Calu3 (cell line): ENCODE results near the gene MAML3. TPM values are rescaled to one million over a fixed set of nuclear protein-coding genes. Genes with fewer than 3 reads are reported as not detected.

Experiments used
- BruUV-seq: library from RNA; stranded (reverse); fragments of 400-500 nt; replicated peaks from 2 replicates; lab custom pipeline; 2021; lab: Mats Ljungman, UMichigan
- CTCF ChIA-PET: fragments of 300-600 bp; sonication (Branson Sonifier 250); formaldehyde crosslinking; loops from one replicate; lab custom pipeline; 2022; ENCODE audit warnings: antibody characterized with exemption; lab: Charles Lee
- DNase-seq: peaks from one replicate; pipeline ENCODE4 v3.0.0; 2022
- H3K27ac Mint-ChIP-seq: one replicate; pipeline ENCODE4 v1.8.0; 2022; ENCODE audit warnings: mixed read lengths; ENCODE audit not compliant: unreplicated experiment
- H3K27me3 Mint-ChIP-seq: one replicate; pipeline ENCODE4 v1.8.0; 2022; ENCODE audit warnings: mixed read lengths; ENCODE audit not compliant: unreplicated experiment
- H3K36me3 Mint-ChIP-seq: one replicate; pipeline ENCODE4 v1.8.0; 2022; ENCODE audit warnings: mild to moderate bottlenecking, moderate library complexity, mixed read lengths; ENCODE audit not compliant: insufficient read depth, unreplicated experiment
- H3K4me1 Mint-ChIP-seq: one replicate; pipeline ENCODE4 v1.8.0; 2022; ENCODE audit warnings: mild to moderate bottlenecking, low read depth, mixed read lengths; ENCODE audit not compliant: unreplicated experiment
- H3K4me3 Mint-ChIP-seq: one replicate; pipeline ENCODE4 v1.8.0; 2022; ENCODE audit warnings: mild to moderate bottlenecking, low read depth, moderate library complexity, mixed read lengths; ENCODE audit not compliant: unreplicated experiment
- H3K9me3 Mint-ChIP-seq: one replicate; pipeline ENCODE4 v1.8.0; 2022; ENCODE audit warnings: low read depth, mixed read lengths; ENCODE audit not compliant: unreplicated experiment
- CTCF ChIP-seq: fragments of 200-600 bp; IDR thresholded peaks from one replicate; pipeline ENCODE4 v1.8.0; 2022; ENCODE audit warnings: antibody characterized with exemption; ENCODE audit not compliant: unreplicated experiment
- intact Hi-C: fragments of 100-400 bp; cut with micrococcal nuclease; formaldehyde crosslinking; loops from one replicate; pipeline ENCODE4 v1.10.0; 2022; ENCODE audit not compliant: unreplicated experiment
- total RNA-seq: library from RNA; stranded (reverse); gene quantifications from 2 replicates; pipeline ENCODE4 v1.2.3, GENCODE V29; 2022

MAML3 gene
- total RNA-seq, 1 experiment from 2014 or later: 4.0 TPM

- DNase-seq: no peak
- Mint-ChIP-seq H3K27me3 (no peaks in the 10 kb centered on the region), H3K4me3 (no peak overlapping the region), H3K36me3 (no peaks in the 10 kb centered on the region), H3K4me1 (no peaks in the 10 kb centered on the region), H3K9me3 (no peaks in the 10 kb centered on the region), H3K27ac (no peak overlapping the region)
- intact Hi-C loops: no loop called here
- CTCF ChIA-PET: interaction anchor here (1.2 kb wide), 1 partner anchor 8 kb away, joined by 3 read pairs; no protein-coding TSS in a partner anchor
- no peak for TF ChIP-seq CTCF
- no TSS peak for BruUV-seq
These were observed 353.9 kb downstream of the MAML3 start for GRCh38 chr4:139800082-139800481.

- no peak for DNase-seq
- no peaks in the 10 kb centered on the region for H3K27me3 Mint-ChIP-seq
- BruUV-seq: no TSS peak
- intact Hi-C loops: no loop called here
- TF ChIP-seq CTCF: no peak
- no peaks in the 10 kb centered on the region for H3K36me3 Mint-ChIP-seq
- CTCF ChIA-PET: no interaction called here
- no peaks in the 10 kb centered on the region for H3K9me3 Mint-ChIP-seq
- no peaks in the 10 kb centered on the region for H3K4me1 Mint-ChIP-seq
- no peak overlapping the region for H3K4me3 Mint-ChIP-seq
- no peak overlapping the region for H3K27ac Mint-ChIP-seq
These were observed 354.4 kb downstream of the MAML3 start for GRCh38 chr4:139799615-139800014.

- CTCF ChIA-PET: no interaction called here
- Mint-ChIP-seq H3K27me3 (no peaks in the 10 kb centered on the region), H3K27ac (no peak overlapping the region), H3K9me3 (no peaks in the 10 kb centered on the region), H3K4me3 (no peak overlapping the region), H3K36me3 (no peaks in the 10 kb centered on the region), H3K4me1 (no peaks in the 10 kb centered on the region)
- TF ChIP-seq CTCF: no peak
- intact Hi-C loops: no loop called here
- no peak for DNase-seq
- no TSS peak for BruUV-seq
These were observed 355.5 kb downstream of the MAML3 start for GRCh38 chr4:139798456-139798855.

- intact Hi-C loops: no loop called here
- H3K4me3 Mint-ChIP-seq: no peak overlapping the region
- no peaks in the 10 kb centered on the region for H3K36me3 Mint-ChIP-seq
- no peak for TF ChIP-seq CTCF
- no peaks in the 10 kb centered on the region for H3K4me1 Mint-ChIP-seq
- CTCF ChIA-PET: no interaction called here
- no peaks in the 10 kb centered on the region for H3K9me3 Mint-ChIP-seq
- H3K27me3 Mint-ChIP-seq: no peaks in the 10 kb centered on the region
- BruUV-seq: no TSS peak
- H3K27ac Mint-ChIP-seq: no peak overlapping the region
- DNase-seq: no peak
These were observed 356.7 kb downstream of the MAML3 start for GRCh38 chr4:139797287-139797686.
